ENCODE data around the gene SRCIN1. TPM values are rescaled to one million over a fixed set of nuclear protein-coding genes. Genes with fewer than 3 reads are reported as not detected.

Gene SRCIN1
- total and polyA plus RNA-seq, 4 donors: 0.05 to 5.3 (median 2.7) TPM

DNA sequence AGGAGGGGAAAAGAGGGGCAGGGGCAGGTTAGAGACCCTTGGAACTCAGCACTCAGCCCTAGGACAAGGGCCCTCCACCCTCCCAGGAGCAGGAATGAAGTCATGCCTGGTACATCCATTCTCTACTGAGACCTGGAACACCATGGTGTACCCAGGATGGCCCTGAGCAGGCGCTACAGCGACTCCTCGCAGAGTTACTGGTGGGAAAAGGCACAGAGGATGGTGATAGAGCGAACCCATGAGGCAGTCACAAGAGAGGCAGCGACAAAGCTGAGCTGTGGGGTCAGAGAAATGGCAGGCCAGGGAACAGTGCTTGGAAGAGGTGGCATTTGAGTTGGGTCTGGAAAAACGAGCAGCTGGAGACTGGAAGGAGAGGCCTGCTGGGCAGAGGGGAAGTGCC, 37.5 kb downstream of the SRCIN1 start:
- H3K27me3 ChIP-seq (ENCODE audit: control insufficient read depth in 4 of 4, insufficient read depth in 4 of 4, low read length in 3 of 4): no peaks in the 10 kb centered on the region

DNA sequence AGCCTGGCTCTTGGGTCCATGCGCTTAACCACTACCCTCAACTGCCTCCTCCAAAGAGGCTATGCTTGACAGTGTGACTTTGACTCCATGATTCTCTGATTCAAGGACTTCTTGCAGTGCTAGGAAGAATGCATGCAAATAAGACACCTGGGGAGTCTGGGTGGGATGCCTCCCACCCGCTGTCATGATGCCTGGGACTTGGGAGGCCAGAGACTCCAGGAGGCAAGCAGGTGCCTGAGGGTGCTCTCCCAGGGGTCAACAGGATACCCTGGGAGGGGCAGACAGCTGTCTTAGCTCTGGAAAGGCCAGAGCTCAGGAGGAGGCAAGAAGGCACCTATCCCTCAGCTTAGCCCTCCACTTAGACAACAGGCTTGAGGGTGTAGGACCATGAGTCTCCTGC, 38.4 kb downstream of the SRCIN1 start:
- TF ChIP-seq, protein P1, sequence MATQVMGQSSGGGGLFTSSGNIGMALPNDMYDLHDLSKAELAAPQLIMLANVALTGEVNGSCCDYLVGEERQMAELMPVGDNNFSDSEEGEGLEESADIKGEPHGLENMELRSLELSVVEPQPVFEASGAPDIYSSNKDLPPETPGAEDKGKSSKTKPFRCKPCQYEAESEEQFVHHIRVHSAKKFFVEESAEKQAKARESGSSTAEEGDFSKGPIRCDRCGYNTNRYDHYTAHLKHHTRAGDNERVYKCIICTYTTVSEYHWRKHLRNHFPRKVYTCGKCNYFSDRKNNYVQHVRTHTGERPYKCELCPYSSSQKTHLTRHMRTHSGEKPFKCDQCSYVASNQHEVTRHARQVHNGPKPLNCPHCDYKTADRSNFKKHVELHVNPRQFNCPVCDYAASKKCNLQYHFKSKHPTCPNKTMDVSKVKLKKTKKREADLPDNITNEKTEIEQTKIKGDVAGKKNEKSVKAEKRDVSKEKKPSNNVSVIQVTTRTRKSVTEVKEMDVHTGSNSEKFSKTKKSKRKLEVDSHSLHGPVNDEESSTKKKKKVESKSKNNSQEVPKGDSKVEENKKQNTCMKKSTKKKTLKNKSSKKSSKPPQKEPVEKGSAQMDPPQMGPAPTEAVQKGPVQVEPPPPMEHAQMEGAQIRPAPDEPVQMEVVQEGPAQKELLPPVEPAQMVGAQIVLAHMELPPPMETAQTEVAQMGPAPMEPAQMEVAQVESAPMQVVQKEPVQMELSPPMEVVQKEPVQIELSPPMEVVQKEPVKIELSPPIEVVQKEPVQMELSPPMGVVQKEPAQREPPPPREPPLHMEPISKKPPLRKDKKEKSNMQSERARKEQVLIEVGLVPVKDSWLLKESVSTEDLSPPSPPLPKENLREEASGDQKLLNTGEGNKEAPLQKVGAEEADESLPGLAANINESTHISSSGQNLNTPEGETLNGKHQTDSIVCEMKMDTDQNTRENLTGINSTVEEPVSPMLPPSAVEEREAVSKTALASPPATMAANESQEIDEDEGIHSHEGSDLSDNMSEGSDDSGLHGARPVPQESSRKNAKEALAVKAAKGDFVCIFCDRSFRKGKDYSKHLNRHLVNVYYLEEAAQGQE (IDR thresholded peaks at IDR 0.05): no peak
- TF ChIP-seq HNF4G (IDR thresholded peaks at IDR 0.05): no peak
- TF ChIP-seq, protein P2, sequence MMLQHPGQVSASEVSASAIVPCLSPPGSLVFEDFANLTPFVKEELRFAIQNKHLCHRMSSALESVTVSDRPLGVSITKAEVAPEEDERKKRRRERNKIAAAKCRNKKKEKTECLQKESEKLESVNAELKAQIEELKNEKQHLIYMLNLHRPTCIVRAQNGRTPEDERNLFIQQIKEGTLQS (IDR thresholded peaks at IDR 0.05): no peak
- no peak for TF ChIP-seq NR2F2 (IDR thresholded peaks at IDR 0.05)
- TF ChIP-seq FOXA2 (IDR thresholded peaks at IDR 0.05): no peak
- TF ChIP-seq FOXA1 (IDR thresholded peaks at IDR 0.05): no peak
- TF ChIP-seq, protein P3, sequence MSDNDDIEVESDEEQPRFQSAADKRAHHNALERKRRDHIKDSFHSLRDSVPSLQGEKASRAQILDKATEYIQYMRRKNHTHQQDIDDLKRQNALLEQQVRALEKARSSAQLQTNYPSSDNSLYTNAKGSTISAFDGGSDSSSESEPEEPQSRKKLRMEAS (IDR thresholded peaks at IDR 0.05): no peak
- TF ChIP-seq, protein P4, sequence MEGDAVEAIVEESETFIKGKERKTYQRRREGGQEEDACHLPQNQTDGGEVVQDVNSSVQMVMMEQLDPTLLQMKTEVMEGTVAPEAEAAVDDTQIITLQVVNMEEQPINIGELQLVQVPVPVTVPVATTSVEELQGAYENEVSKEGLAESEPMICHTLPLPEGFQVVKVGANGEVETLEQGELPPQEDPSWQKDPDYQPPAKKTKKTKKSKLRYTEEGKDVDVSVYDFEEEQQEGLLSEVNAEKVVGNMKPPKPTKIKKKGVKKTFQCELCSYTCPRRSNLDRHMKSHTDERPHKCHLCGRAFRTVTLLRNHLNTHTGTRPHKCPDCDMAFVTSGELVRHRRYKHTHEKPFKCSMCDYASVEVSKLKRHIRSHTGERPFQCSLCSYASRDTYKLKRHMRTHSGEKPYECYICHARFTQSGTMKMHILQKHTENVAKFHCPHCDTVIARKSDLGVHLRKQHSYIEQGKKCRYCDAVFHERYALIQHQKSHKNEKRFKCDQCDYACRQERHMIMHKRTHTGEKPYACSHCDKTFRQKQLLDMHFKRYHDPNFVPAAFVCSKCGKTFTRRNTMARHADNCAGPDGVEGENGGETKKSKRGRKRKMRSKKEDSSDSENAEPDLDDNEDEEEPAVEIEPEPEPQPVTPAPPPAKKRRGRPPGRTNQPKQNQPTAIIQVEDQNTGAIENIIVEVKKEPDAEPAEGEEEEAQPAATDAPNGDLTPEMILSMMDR (IDR thresholded peaks at IDR 0.05; ENCODE audit: low read depth, low read length, missing input control): no peak
- no peak for TF ChIP-seq TAF1 (conservative IDR thresholded peaks at IDR 0.05)
- TF ChIP-seq EGR1 (IDR thresholded peaks at IDR 0.05; ENCODE audit: low read depth in 2 of 2): no peak
- TF ChIP-seq GABPA (IDR thresholded peaks at IDR 0.05 in 1 of 2, conservative IDR thresholded peaks at IDR 0.05 in 1 of 2): no peak
- TF ChIP-seq RXRA (IDR thresholded peaks at IDR 0.05): no peak
- no peak for TF ChIP-seq HNF4A (conservative IDR thresholded peaks at IDR 0.05)
- TF ChIP-seq JUND (IDR thresholded peaks at IDR 0.05): no peak
- no peak for TF ChIP-seq SP1 (IDR thresholded peaks at IDR 0.05)
- TF ChIP-seq, protein P5, sequence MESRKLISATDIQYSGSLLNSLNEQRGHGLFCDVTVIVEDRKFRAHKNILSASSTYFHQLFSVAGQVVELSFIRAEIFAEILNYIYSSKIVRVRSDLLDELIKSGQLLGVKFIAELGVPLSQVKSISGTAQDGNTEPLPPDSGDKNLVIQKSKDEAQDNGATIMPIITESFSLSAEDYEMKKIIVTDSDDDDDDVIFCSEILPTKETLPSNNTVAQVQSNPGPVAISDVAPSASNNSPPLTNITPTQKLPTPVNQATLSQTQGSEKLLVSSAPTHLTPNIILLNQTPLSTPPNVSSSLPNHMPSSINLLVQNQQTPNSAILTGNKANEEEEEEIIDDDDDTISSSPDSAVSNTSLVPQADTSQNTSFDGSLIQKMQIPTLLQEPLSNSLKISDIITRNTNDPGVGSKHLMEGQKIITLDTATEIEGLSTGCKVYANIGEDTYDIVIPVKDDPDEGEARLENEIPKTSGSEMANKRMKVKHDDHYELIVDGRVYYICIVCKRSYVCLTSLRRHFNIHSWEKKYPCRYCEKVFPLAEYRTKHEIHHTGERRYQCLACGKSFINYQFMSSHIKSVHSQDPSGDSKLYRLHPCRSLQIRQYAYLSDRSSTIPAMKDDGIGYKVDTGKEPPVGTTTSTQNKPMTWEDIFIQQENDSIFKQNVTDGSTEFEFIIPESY (IDR thresholded peaks at IDR 0.05): no peak
- no peak overlapping the region for H3K27ac ChIP-seq (ENCODE audit: low read depth in 1 of 2, low read length in 2 of 2)

More for the DNA sequence above, 37.5 kb downstream of the SRCIN1 start:
- H3K4me3 ChIP-seq (ENCODE audit: low read depth in 1 of 3, low read length in 3 of 3): no peak overlapping the region
- H3K9me3 ChIP-seq (ENCODE audit: control insufficient read depth in 4 of 4, low read length in 3 of 4): no peaks in the 10 kb centered on the region
- H3K4me1 ChIP-seq (ENCODE audit: control insufficient read depth in 4 of 4, insufficient read depth in 4 of 4, low read length in 3 of 4): peaks cover 4 to 11% (median 7%) of the 10 kb centered on the region in 4 donors
- no peak overlapping the region for H3K27ac ChIP-seq (ENCODE audit: low read depth in 1 of 2, low read length in 2 of 2)
- H3K36me3 ChIP-seq (ENCODE audit: control insufficient read depth in 4 of 4, insufficient read depth in 3 of 4, low read depth in 1 of 4, low read length in 3 of 4): no peaks in the 10 kb centered on the region
- TF ChIP-seq HNF4A (conservative IDR thresholded peaks at IDR 0.05) (no peak), GABPA (IDR thresholded peaks at IDR 0.05 in 1 of 2, conservative IDR thresholded peaks at IDR 0.05 in 1 of 2) (no peak), RAD21 (IDR thresholded peaks at IDR 0.05) (no peak)
- no peak for DNase-seq (ENCODE audit: low spot score)
- no peak overlapping the region for H3K9ac ChIP-seq (ENCODE audit: low read depth in 1 of 2, low read length in 2 of 2)
- 89% methylated on average over 6 of the region's 6 CpGs for WGBS

More for the DNA sequence above, 38.4 kb downstream of the SRCIN1 start:
- Histone ChIP-seq H3K9ac (ENCODE audit: low read depth in 1 of 2, low read length in 2 of 2) (no peak overlapping the region), H3K36me3 (ENCODE audit: control insufficient read depth in 4 of 4, insufficient read depth in 3 of 4, low read depth in 1 of 4, low read length in 3 of 4) (no peaks in the 10 kb centered on the region), H3K4me3 (ENCODE audit: low read depth in 1 of 3, low read length in 3 of 3) (no peak overlapping the region), H3K4me1 (ENCODE audit: control insufficient read depth in 4 of 4, insufficient read depth in 4 of 4, low read length in 3 of 4) (peaks cover 0 to 4% (median 2%) of the 10 kb centered on the region in 4 donors), H3K27me3 (ENCODE audit: control insufficient read depth in 4 of 4, insufficient read depth in 4 of 4, low read length in 3 of 4) (peaks cover 0 to under 1% (median 0%) of the 10 kb centered on the region in 4 donors), H3K9me3 (ENCODE audit: control insufficient read depth in 4 of 4, low read length in 3 of 4) (no peaks in the 10 kb centered on the region)
- no peak for DNase-seq (ENCODE audit: low spot score)
- 94% methylated on average over 2 of the region's 2 CpGs for WGBS
